TTC549 (cell line): ENCODE results near the gene DDX41.

Experiments
- FAIRE-seq: peaks from 2 replicates; lab custom pipeline; 2012; peaks lifted over from hg19 to GRCh38; lab: Jason Lieb, UNC

The DDX41 gene

GRCh38 chr5:177467436-177467835, 49.3 kb downstream of the DDX41 start:
- no peak for FAIRE-seq

- no peak for FAIRE-seq
Observed at GRCh38 chr5:177466861-177467260, 49.9 kb downstream of the DDX41 start.

- no peak for FAIRE-seq
Observed at GRCh38 chr5:177465044-177465443, 51.7 kb downstream of the DDX41 start.

- FAIRE-seq: no peak
Observed at GRCh38 chr5:177462021-177462670, 54.6 kb downstream of the DDX41 start.
